Activated CD4-positive, alpha-beta T cell treated with anti-CD3 and anti-CD28 coated beads for 36 hours (primary cell): ENCODE results near the gene OR6C70. TPM values are rescaled to one million over a fixed set of nuclear protein-coding genes. Genes with fewer than 3 reads are reported as not detected.
"Not testable (repeated sequence)": the region's sequence is repeated elsewhere in the genome, so short reads cannot be mapped to it uniquely, and the experiment has no call there.

Experiments used
- ATAC-seq: fragments of 200-7000 bp; cut with Tn5 transposase; one replicate; pipeline ENCODE4 v1.10.0; 2021; ENCODE audit warnings: mild to moderate bottlenecking, moderate library complexity
- CTCF ChIA-PET: fragments of 350-600 bp; sonication (Branson Sonifier 250); formaldehyde crosslinking; loops from one replicate; lab custom pipeline; 2021; ENCODE audit warnings: antibody characterized with exemption; lab: Charles Lee
- POLR2A ChIA-PET: fragments of 350-600 bp; sonication (Branson Sonifier 250); formaldehyde crosslinking; loops from one replicate; lab custom pipeline; 2021; ENCODE audit warnings: antibody characterized with exemption, inconsistent platforms; lab: Charles Lee
- DNase-seq: peaks from one replicate; pipeline ENCODE4 v3.0.0-alpha.2; 2020
- H3K27ac Mint-ChIP-seq: one replicate; pipeline ENCODE4 v1.8.0; 2021; ENCODE audit warnings: mixed read lengths
- H3K27me3 Mint-ChIP-seq: one replicate; pipeline ENCODE4 v1.8.0; 2021; ENCODE audit warnings: mixed read lengths
- H3K36me3 Mint-ChIP-seq: one replicate; pipeline ENCODE4 v1.8.0; 2021; ENCODE audit warnings: low read depth, mixed read lengths
- H3K4me1 Mint-ChIP-seq: one replicate; pipeline ENCODE4 v1.8.0; 2021; ENCODE audit warnings: mixed read lengths
- H3K4me3 Mint-ChIP-seq: one replicate; pipeline ENCODE4 v1.8.0; 2021; ENCODE audit warnings: mild to moderate bottlenecking, moderate library complexity, mixed read lengths
- H3K9me3 Mint-ChIP-seq: one replicate; pipeline ENCODE4 v1.8.0; 2021; ENCODE audit warnings: low read depth, mixed read lengths
- intact Hi-C, 2 experiments: fragments of 100-400 bp; cut with DNase I in 1 of 2; cut with micrococcal nuclease in 1 of 2; formaldehyde crosslinking; loops; one replicate each; pipeline versions ENCODE4 v1.14.2 to v1.15.1; 2022 to 2024; cut with DNase I, micrococcal nuclease
- total RNA-seq, 2 experiments: library from RNA; stranded (reverse); gene quantifications; one replicate each; pipeline ENCODE4 v1.2.3, GENCODE V29; 2021

Gene OR6C70
- total RNA-seq, result not detected

- ChIA-PET CTCF (interaction anchor here (1.2 kb wide), 1 partner anchor 15 kb away, joined by 4 read pairs; no protein-coding TSS in a partner anchor), POLR2A (no interaction called here)
- no peak for DNase-seq
- H3K27me3 Mint-ChIP-seq, result peaks cover 10% of the 10 kb centered on the region
- H3K36me3 Mint-ChIP-seq, result no peaks in the 10 kb centered on the region
- no peaks in the 10 kb centered on the region for H3K9me3 Mint-ChIP-seq
- no peak within 1 kb of the TSS for H3K27ac Mint-ChIP-seq
- H3K4me1 Mint-ChIP-seq, result no peaks in the 10 kb centered on the region
- intact Hi-C loops, result no loop called here
- H3K4me3 Mint-ChIP-seq, result no peak within 1 kb of the TSS
- no peak for ATAC-seq
Measured at GRCh38 chr12:55470088-55470829, at the start of gene OR6C70. OR6C70 (minus strand) TSS chr12:55470138; CDS start chr12:55470138, 0 bp downstream.

- intact Hi-C loops, result no loop called here
- ATAC-seq, result no peak
- Mint-ChIP-seq H3K9me3 (no peaks in the 10 kb centered on the region), H3K4me3 (no peak overlapping the region), H3K4me1 (no peaks in the 10 kb centered on the region), H3K36me3 (no peaks in the 10 kb centered on the region), H3K27me3 (peaks cover 21% of the 10 kb centered on the region), H3K27ac (no peak overlapping the region)
- ChIA-PET CTCF (interaction anchor here (0.7 kb wide), 1 partner anchor 787 kb away, joined by 3 read pairs; no protein-coding TSS in a partner anchor), POLR2A (no interaction called here)
- DNase-seq, result no peak
Measured at GRCh38 chr12:55516391-55516790, 46.5 kb upstream of the OR6C70 start.

GRCh38 chr12:55515696-55516095 is 45.8 kb upstream of the OR6C70 start:
- ChIA-PET CTCF (interaction anchor here (0.7 kb wide), 1 partner anchor 786 kb away, joined by 3 read pairs; no protein-coding TSS in a partner anchor), POLR2A (no interaction called here)
- H3K27me3 Mint-ChIP-seq, result peaks cover 21% of the 10 kb centered on the region
- H3K9me3 Mint-ChIP-seq, result no peaks in the 10 kb centered on the region
- DNase-seq (peak; percentile 14), ATAC-seq (peak; percentile 58)
- H3K4me1 Mint-ChIP-seq, result no peaks in the 10 kb centered on the region
- H3K36me3 Mint-ChIP-seq, result no peaks in the 10 kb centered on the region
- intact Hi-C loops, result no loop called here
- no peak overlapping the region for H3K27ac Mint-ChIP-seq
- no peak overlapping the region for H3K4me3 Mint-ChIP-seq

- H3K27ac Mint-ChIP-seq, result no peak overlapping the region
- ATAC-seq, result no peak
- peaks cover 5% of the 10 kb centered on the region for H3K27me3 Mint-ChIP-seq
- POLR2A ChIA-PET, result no interaction called here
- no peak for DNase-seq
- no peaks in the 10 kb centered on the region for H3K36me3 Mint-ChIP-seq
- no peaks in the 10 kb centered on the region for H3K4me1 Mint-ChIP-seq
- H3K9me3 Mint-ChIP-seq, result no peaks in the 10 kb centered on the region
- CTCF ChIA-PET, result no interaction called here
- intact Hi-C loops, result no loop called here
- H3K4me3 Mint-ChIP-seq, result no peak overlapping the region
Measured at GRCh38 chr12:55501601-55502000, 31.7 kb upstream of the OR6C70 start.

GRCh38 chr12:55499810-55500252 is 29.9 kb upstream of the OR6C70 start:
- H3K36me3 Mint-ChIP-seq, result no peaks in the 10 kb centered on the region
- no peak for ATAC-seq
- no peaks in the 10 kb centered on the region for H3K4me1 Mint-ChIP-seq
- ChIA-PET POLR2A (interaction anchor here (0.6 kb wide), 1 partner anchor 160 kb away, joined by 3 read pairs; no protein-coding TSS in a partner anchor), CTCF (no interaction called here)
- H3K9me3 Mint-ChIP-seq, result no peaks in the 10 kb centered on the region
- intact Hi-C loops, result no loop called here
- H3K27me3 Mint-ChIP-seq, result peaks cover 9% of the 10 kb centered on the region
- H3K4me3 Mint-ChIP-seq, result no peak overlapping the region
- DNase-seq, result no peak
- H3K27ac Mint-ChIP-seq, result no peak overlapping the region

GRCh38 chr12:55499231-55499630 is 29.3 kb upstream of the OR6C70 start:
- Mint-ChIP-seq H3K9me3 (no peaks in the 10 kb centered on the region), H3K27me3 (peaks cover 7% of the 10 kb centered on the region), H3K4me3 (no peak overlapping the region), H3K36me3 (no peaks in the 10 kb centered on the region), H3K27ac (no peak overlapping the region), H3K4me1 (no peaks in the 10 kb centered on the region)
- intact Hi-C loops, result no loop called here
- ChIA-PET CTCF (no interaction called here), POLR2A (no interaction called here)
- DNase-seq (no peak), ATAC-seq (no peak)

GRCh38 chr12:55495490-55495889 is 25.6 kb upstream of the OR6C70 start:
- H3K4me1 Mint-ChIP-seq, result no peaks in the 10 kb centered on the region
- intact Hi-C loops, result no loop called here
- peaks cover 12% of the 10 kb centered on the region for H3K27me3 Mint-ChIP-seq
- DNase-seq (no peak), ATAC-seq (no peak)
- POLR2A ChIA-PET, result no interaction called here
- no peaks in the 10 kb centered on the region for H3K36me3 Mint-ChIP-seq
- H3K27ac Mint-ChIP-seq, result no peak overlapping the region
- CTCF ChIA-PET, result no interaction called here
- no peak overlapping the region for H3K4me3 Mint-ChIP-seq
- H3K9me3 Mint-ChIP-seq, result no peaks in the 10 kb centered on the region

GRCh38 chr12:55492078-55492477 is 22.1 kb upstream of the OR6C70 start, which contains the start of gene OR6C68:
OR6C68 (plus strand) TSS chr12:55492378; CDS start chr12:55492378, 0 bp downstream.
- CTCF ChIA-PET, result no interaction called here
- no peaks in the 10 kb centered on the region for H3K36me3 Mint-ChIP-seq
- no peak within 1 kb of the TSS for H3K27ac Mint-ChIP-seq
- ATAC-seq (no peak), DNase-seq (no peak)
- H3K4me3 Mint-ChIP-seq, result no peak within 1 kb of the TSS
- intact Hi-C loops, result no loop called here
- no peaks in the 10 kb centered on the region for H3K9me3 Mint-ChIP-seq
- POLR2A ChIA-PET, result no interaction called here
- peaks cover 10% of the 10 kb centered on the region for H3K27me3 Mint-ChIP-seq
- H3K4me1 Mint-ChIP-seq, result no peaks in the 10 kb centered on the region

GRCh38 chr12:55484284-55484683 is 14.3 kb upstream of the OR6C70 start:
- intact Hi-C loops, H3K27ac Mint-ChIP-seq, H3K27me3 Mint-ChIP-seq, CTCF ChIA-PET, ATAC-seq, H3K36me3 Mint-ChIP-seq, H3K4me3 Mint-ChIP-seq, H3K9me3 Mint-ChIP-seq, DNase-seq, POLR2A ChIA-PET, H3K4me1 Mint-ChIP-seq: not testable (repeated sequence)

- POLR2A ChIA-PET, H3K9me3 Mint-ChIP-seq, ATAC-seq, H3K27ac Mint-ChIP-seq, CTCF ChIA-PET, DNase-seq, H3K4me3 Mint-ChIP-seq, H3K4me1 Mint-ChIP-seq, H3K36me3 Mint-ChIP-seq, H3K27me3 Mint-ChIP-seq, intact Hi-C loops: not testable (repeated sequence)
Measured at GRCh38 chr12:55479136-55479535, 9.2 kb upstream of the OR6C70 start.

- DNase-seq, result no peak
- Mint-ChIP-seq H3K36me3 (no peaks in the 10 kb centered on the region), H3K9me3 (no peaks in the 10 kb centered on the region), H3K4me1 (no peaks in the 10 kb centered on the region), H3K27ac (no peak overlapping the region), H3K4me3 (no peak overlapping the region), H3K27me3 (peaks cover 11% of the 10 kb centered on the region)
- ChIA-PET CTCF (interaction anchor here (0.6 kb wide), 2 partner anchors 258 to 1680 kb away, joined by 3 to 4 read pairs; no protein-coding TSS in a partner anchor), POLR2A (no interaction called here)
- intact Hi-C loops, result no loop called here
- ATAC-seq, result no peak
Measured at GRCh38 chr12:55472264-55472663, 2.3 kb upstream of the OR6C70 start.

- peaks cover 10% of the 10 kb centered on the region for H3K27me3 Mint-ChIP-seq
- no peak overlapping the region for H3K27ac Mint-ChIP-seq
- DNase-seq (no peak), ATAC-seq (no peak)
- ChIA-PET CTCF (interaction anchor here (1.2 kb wide), 1 partner anchor 14 kb away, joined by 4 read pairs; no protein-coding TSS in a partner anchor), POLR2A (no interaction called here)
- no peaks in the 10 kb centered on the region for H3K36me3 Mint-ChIP-seq
- no peaks in the 10 kb centered on the region for H3K4me1 Mint-ChIP-seq
- intact Hi-C loops, result no loop called here
- H3K4me3 Mint-ChIP-seq, result no peak overlapping the region
- no peaks in the 10 kb centered on the region for H3K9me3 Mint-ChIP-seq
Measured at GRCh38 chr12:55469291-55469690, 647 bp downstream of the OR6C70 start.
